HepG2 (cell line): ENCODE results near the gene C22orf39. TPM values are rescaled to one million over a fixed set of nuclear protein-coding genes. Genes with fewer than 3 reads are reported as not detected.

Source experiments
- EZH2 ChIP-seq: conservative IDR thresholded peaks from 2 replicates; pipeline ENCODE4 v1.6.1; 2012; ENCODE audit warnings: mild to moderate bottlenecking, low read depth, low read length, moderate library complexity
- GABPB1 ChIP-seq: IDR thresholded peaks from 2 replicates; pipeline ENCODE4 v1.6.1; 2016; ENCODE audit warnings: mild to moderate bottlenecking, missing genetic modification reagents, moderate library complexity, missing compliant biosample characterization
- JARID2 ChIP-seq: sonication (generic); formaldehyde crosslinking; IDR thresholded peaks from 2 replicates; pipeline ENCODE4 v1.8.1; 2023; ENCODE audit warnings: missing genetic modification reagents, inconsistent platforms; ENCODE audit not compliant: insufficient replicate concordance
- KLF12 ChIP-seq: sonication (generic); formaldehyde crosslinking; IDR thresholded peaks from 2 replicates; pipeline ENCODE4 v1.4.0; 2020; ENCODE audit warnings: missing genetic modification reagents, borderline replicate concordance
- PHF21A ChIP-seq: sonication (generic); formaldehyde crosslinking; IDR thresholded peaks from 2 replicates; pipeline ENCODE4 v1.5.0; 2020; ENCODE audit warnings: mild to moderate bottlenecking, missing genetic modification reagents
- RBM39 ChIP-seq: fragments of 200-400 bp; formaldehyde crosslinking; IDR thresholded peaks from one replicate; pipeline ENCODE4 v1.6.1; 2018; ENCODE audit warnings: antibody characterized with exemption, mild to moderate bottlenecking, low read depth, low read length; ENCODE audit not compliant: poor library complexity, severe bottlenecking
- SAFB2 ChIP-seq: sonication (generic); formaldehyde crosslinking; IDR thresholded peaks from 2 replicates; pipeline ENCODE4 v1.5.1; 2020; ENCODE audit warnings: missing genetic modification reagents, low read depth, mild to moderate bottlenecking, borderline replicate concordance
- TAF15 ChIP-seq: fragments of 200-400 bp; formaldehyde crosslinking; IDR thresholded peaks from one replicate; pipeline ENCODE4 v1.6.1; 2018; ENCODE audit warnings: mild to moderate bottlenecking, low read depth, low read length; ENCODE audit not compliant: poor library complexity, severe bottlenecking
- XRCC5 ChIP-seq: fragments of 200-400 bp; formaldehyde crosslinking; optimal IDR thresholded peaks from 2 replicates; pipeline ENCODE3; 2017; ENCODE audit warnings: mild to moderate bottlenecking, low read length
- ZFP36L2 ChIP-seq: sonication (generic); formaldehyde crosslinking; IDR thresholded peaks from 2 replicates; pipeline ENCODE4 v1.4.0; 2020; ENCODE audit warnings: missing genetic modification reagents
- ZFP41 ChIP-seq: sonication (generic); formaldehyde crosslinking; IDR thresholded peaks from 2 replicates; pipeline ENCODE4 v1.4.0; 2020; ENCODE audit warnings: mild to moderate bottlenecking, missing genetic modification reagents, borderline replicate concordance
- ZFYVE20 ChIP-seq: sonication (generic); formaldehyde crosslinking; IDR thresholded peaks from 2 replicates; pipeline ENCODE4 v1.8.0; 2023; ENCODE audit warnings: low read depth, mild to moderate bottlenecking, moderate library complexity, missing genetic modification reagents, borderline replicate concordance
- ZNF337 ChIP-seq: sonication (generic); formaldehyde crosslinking; IDR thresholded peaks from 2 replicates; pipeline ENCODE4 v1.5.1; 2020; ENCODE audit warnings: missing genetic modification reagents, low read depth, mild to moderate bottlenecking, borderline replicate concordance
- ZNF33A ChIP-seq: sonication (generic); formaldehyde crosslinking; IDR thresholded peaks from 2 replicates; pipeline ENCODE4 v1.5.1; 2020; ENCODE audit warnings: missing genetic modification reagents, mild to moderate bottlenecking, moderate library complexity, borderline replicate concordance
- ZNF451 ChIP-seq: sonication (generic); formaldehyde crosslinking; IDR thresholded peaks from 2 replicates; pipeline ENCODE4 v1.5.0; 2020; ENCODE audit warnings: mild to moderate bottlenecking, missing genetic modification reagents
- ZNF552 ChIP-seq: sonication (generic); formaldehyde crosslinking; IDR thresholded peaks from 2 replicates; pipeline ENCODE4 v1.9.0; 2022; ENCODE audit warnings: missing genetic modification reagents, mild to moderate bottlenecking, borderline replicate concordance
- ZNF567 ChIP-seq: sonication (generic); formaldehyde crosslinking; IDR thresholded peaks from 2 replicates; pipeline ENCODE4 v1.8.1; 2023; ENCODE audit warnings: mild to moderate bottlenecking, missing genetic modification reagents, borderline replicate concordance
- ZNF777 ChIP-seq: sonication (generic); formaldehyde crosslinking; IDR thresholded peaks from 2 replicates; pipeline ENCODE4 v1.4.0; 2020; ENCODE audit warnings: missing genetic modification reagents
- polyA plus RNA-seq, 8 experiments: library from polyadenylated mRNA; depleted of rRNA in 3 of 8; stranded (reverse) in 7 of 8; unstranded in 1 of 8; fragments of >200 nt; fragmentation: Illumina TruSeq in 4 of 8; extraction: Trizol in 4 of 8; gene quantifications; 2 replicates each; pipeline versions ENCODE4 v1.2.1 to v1.2.3, GENCODE V29; 2011 to 2016; ENCODE audit warnings: low read depth in 4 of 8, missing spikeins in 1 of 8, mixed read lengths in 1 of 8; ENCODE audit not compliant: insufficient read depth in 1 of 8
- total RNA-seq, 5 experiments: library from RNA; depleted of rRNA; stranded (reverse); fragments of >200 nt; fragmentation: Illumina TruSeq; extraction: Trizol; gene quantifications; 2 replicates each; pipeline ENCODE4 v1.2.3, GENCODE V29; 2016; ENCODE audit warnings: low read depth in 1 of 5
- TF ChIP-seq, protein P1 (sequence below): sonication (generic); formaldehyde crosslinking; conservative IDR thresholded peaks from 2 replicates; pipeline ENCODE4 v1.8.1; 2023; ENCODE audit warnings: missing genetic modification reagents
- TF ChIP-seq, protein P2 (sequence below): sonication (generic); formaldehyde crosslinking; IDR thresholded peaks from 2 replicates; pipeline ENCODE4 v1.4.0; 2020; ENCODE audit warnings: mild to moderate bottlenecking, missing genetic modification reagents
- TF ChIP-seq, protein P3 (sequence below): sonication (generic); formaldehyde crosslinking; IDR thresholded peaks from 2 replicates; pipeline ENCODE4 v1.5.1; 2020; ENCODE audit warnings: missing genetic modification reagents, mild to moderate bottlenecking, borderline replicate concordance

The C22orf39 gene
- total and polyA plus RNA-seq, 2 of the 13 experiments (the other 11 are each of a cell fraction or from before 2014, with no cell fraction given) = 23.4 to 26.4 TPM

DNA sequence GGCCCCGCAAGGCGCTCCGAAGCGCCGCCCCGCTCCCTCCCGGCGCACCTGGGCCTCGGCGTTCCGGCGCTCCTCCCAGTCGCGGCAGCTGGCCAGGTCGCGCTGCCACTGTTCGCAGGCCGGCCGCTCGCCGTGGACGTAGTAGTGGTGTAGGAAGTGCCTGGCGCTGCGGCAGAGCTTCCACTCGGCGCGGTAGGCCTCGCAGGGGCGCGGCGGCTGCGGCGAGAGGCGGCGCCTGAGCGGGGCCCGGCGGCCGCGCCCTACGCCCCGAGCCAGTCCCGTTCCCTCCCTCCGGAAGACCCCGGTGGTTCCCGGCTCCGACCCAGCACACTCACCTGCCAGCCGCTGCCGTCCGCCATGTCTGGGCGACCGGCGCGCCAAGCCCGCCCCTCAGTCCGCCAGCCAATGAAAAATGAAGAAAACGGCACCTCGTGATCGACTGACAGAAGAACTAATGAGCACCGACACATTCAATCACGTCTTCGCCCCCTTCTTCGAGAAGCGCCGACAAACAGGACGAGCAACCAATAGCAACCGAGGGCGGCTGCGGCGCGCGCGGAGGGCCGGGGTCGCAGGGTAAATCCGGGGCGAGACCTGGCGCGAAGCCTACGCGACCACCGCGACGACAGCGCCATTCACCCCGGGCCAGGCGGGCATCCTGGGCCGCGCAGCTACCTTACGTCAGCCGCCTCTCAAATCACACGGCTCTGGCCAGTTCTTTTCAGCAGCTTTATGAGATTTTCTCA lies at the start of gene C22orf39 (continued):
- TF ChIP-seq GABPB1 (CRISPR knock-in tag) = peak; percentile 83
- no peak for TF ChIP-seq SAFB2
- peak; percentile 84; the same call in 1 of the 2 replicates for TF ChIP-seq KLF12
- TF ChIP-seq ZNF777 = peak; percentile 66
- no peak for TF ChIP-seq ZNF33A (CRISPR knock-in tag)
- TF ChIP-seq, protein P1, sequence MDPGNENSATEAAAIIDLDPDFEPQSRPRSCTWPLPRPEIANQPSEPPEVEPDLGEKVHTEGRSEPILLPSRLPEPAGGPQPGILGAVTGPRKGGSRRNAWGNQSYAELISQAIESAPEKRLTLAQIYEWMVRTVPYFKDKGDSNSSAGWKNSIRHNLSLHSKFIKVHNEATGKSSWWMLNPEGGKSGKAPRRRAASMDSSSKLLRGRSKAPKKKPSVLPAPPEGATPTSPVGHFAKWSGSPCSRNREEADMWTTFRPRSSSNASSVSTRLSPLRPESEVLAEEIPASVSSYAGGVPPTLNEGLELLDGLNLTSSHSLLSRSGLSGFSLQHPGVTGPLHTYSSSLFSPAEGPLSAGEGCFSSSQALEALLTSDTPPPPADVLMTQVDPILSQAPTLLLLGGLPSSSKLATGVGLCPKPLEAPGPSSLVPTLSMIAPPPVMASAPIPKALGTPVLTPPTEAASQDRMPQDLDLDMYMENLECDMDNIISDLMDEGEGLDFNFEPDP (CRISPR knock-in tag) = no peak
- TF ChIP-seq, protein P2, sequence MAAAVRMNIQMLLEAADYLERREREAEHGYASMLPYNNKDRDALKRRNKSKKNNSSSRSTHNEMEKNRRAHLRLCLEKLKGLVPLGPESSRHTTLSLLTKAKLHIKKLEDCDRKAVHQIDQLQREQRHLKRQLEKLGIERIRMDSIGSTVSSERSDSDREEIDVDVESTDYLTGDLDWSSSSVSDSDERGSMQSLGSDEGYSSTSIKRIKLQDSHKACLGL (CRISPR knock-in tag) = 0 out of 2 replicates have a peak, but pooled peaks have one; percentile 10
- 0 out of 2 replicates have a peak, but pooled peaks have one; percentile 50 for TF ChIP-seq ZNF451 (CRISPR knock-in tag)
- no peak for TF ChIP-seq EZH2
- no peak for TF ChIP-seq ZFYVE20 (CRISPR knock-in tag)
- TF ChIP-seq ZFP41 (CRISPR knock-in tag) = no peak
- 0 out of 2 replicates have a peak, but pooled peaks have one; percentile 65 for TF ChIP-seq ZNF552 (CRISPR knock-in tag)
- 0 out of 2 replicates have a peak, but pooled peaks have one; percentile 3 for TF ChIP-seq ZNF567 (CRISPR knock-in tag)
- TF ChIP-seq, protein P3, sequence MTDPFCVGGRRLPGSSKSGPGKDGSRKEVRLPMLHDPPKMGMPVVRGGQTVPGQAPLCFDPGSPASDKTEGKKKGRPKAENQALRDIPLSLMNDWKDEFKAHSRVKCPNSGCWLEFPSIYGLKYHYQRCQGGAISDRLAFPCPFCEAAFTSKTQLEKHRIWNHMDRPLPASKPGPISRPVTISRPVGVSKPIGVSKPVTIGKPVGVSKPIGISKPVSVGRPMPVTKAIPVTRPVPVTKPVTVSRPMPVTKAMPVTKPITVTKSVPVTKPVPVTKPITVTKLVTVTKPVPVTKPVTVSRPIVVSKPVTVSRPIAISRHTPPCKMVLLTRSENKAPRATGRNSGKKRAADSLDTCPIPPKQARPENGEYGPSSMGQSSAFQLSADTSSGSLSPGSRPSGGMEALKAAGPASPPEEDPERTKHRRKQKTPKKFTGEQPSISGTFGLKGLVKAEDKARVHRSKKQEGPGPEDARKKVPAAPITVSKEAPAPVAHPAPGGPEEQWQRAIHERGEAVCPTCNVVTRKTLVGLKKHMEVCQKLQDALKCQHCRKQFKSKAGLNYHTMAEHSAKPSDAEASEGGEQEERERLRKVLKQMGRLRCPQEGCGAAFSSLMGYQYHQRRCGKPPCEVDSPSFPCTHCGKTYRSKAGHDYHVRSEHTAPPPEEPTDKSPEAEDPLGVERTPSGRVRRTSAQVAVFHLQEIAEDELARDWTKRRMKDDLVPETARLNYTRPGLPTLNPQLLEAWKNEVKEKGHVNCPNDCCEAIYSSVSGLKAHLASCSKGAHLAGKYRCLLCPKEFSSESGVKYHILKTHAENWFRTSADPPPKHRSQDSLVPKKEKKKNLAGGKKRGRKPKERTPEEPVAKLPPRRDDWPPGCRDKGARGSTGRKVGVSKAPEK (CRISPR knock-in tag) = no peak
- peak; percentile 22 for TF ChIP-seq XRCC5
- TF ChIP-seq ZFP36L2 (CRISPR knock-in tag) = no peak
- TF ChIP-seq JARID2 (CRISPR knock-in tag) = no peak
- TF ChIP-seq PHF21A (CRISPR knock-in tag) = peak; percentile 68; the same call in 1 of the 2 replicates
- TF ChIP-seq RBM39 = peak; percentile 84
- no peak for TF ChIP-seq TAF15
- TF ChIP-seq ZNF337 (CRISPR knock-in tag) = 0 out of 2 replicates have a peak, but pooled peaks have one; percentile 68
